Skeletal muscle cell (primary cell): ENCODE data around the gene GRM7.

Experiments used
- DNase-seq: peaks from one replicate; pipeline ENCODE4 v3.0.0-alpha.2; 2010; ENCODE audit warnings: low read depth
- H3K4me3 ChIP-seq: 2 replicates; pipeline ENCODE4 v1.5.1; 2011; ENCODE audit warnings: low read depth, mild to moderate bottlenecking, control low read depth, low read length, moderate library complexity

The GRM7 gene

GRCh38 chr3:7275396-7275795 lies 414.5 kb downstream of the GRM7 start:
- H3K4me3 ChIP-seq = no peak overlapping the region
- DNase-seq = no peak

- DNase-seq = no peak
- no peak overlapping the region for H3K4me3 ChIP-seq
These were observed 419.4 kb downstream of the GRM7 start for GRCh38 chr3:7280318-7280717.

GRCh38 chr3:7282988-7283387 lies 422.1 kb downstream of the GRM7 start:
- no peak for DNase-seq
- H3K4me3 ChIP-seq = no peak overlapping the region

- H3K4me3 ChIP-seq = no peak overlapping the region
- DNase-seq = no peak
These were observed 424.6 kb downstream of the GRM7 start for GRCh38 chr3:7285505-7285904.

GRCh38 chr3:7288133-7288532 lies 427.2 kb downstream of the GRM7 start:
- DNase-seq = no peak
- H3K4me3 ChIP-seq = no peak overlapping the region

GRCh38 chr3:7289121-7289520 lies 428.2 kb downstream of the GRM7 start:
- no peak overlapping the region for H3K4me3 ChIP-seq
- no peak for DNase-seq

- H3K4me3 ChIP-seq = no peak overlapping the region
- no peak for DNase-seq
These were observed 429.3 kb downstream of the GRM7 start for GRCh38 chr3:7290077-7290825.

- DNase-seq = no peak
- no peak overlapping the region for H3K4me3 ChIP-seq
These were observed 431.4 kb downstream of the GRM7 start for GRCh38 chr3:7292362-7292761.

- no peak for DNase-seq
- no peak overlapping the region for H3K4me3 ChIP-seq
These were observed 432.4 kb downstream of the GRM7 start for GRCh38 chr3:7293286-7293685.

GRCh38 chr3:7305561-7305960 lies 444.6 kb downstream of the GRM7 start:
- no peak for DNase-seq
- no peak overlapping the region for H3K4me3 ChIP-seq

GRCh38 chr3:7306901-7307300 lies 446.0 kb downstream of the GRM7 start:
- H3K4me3 ChIP-seq = no peak overlapping the region
- no peak for DNase-seq

- H3K4me3 ChIP-seq = no peak overlapping the region
- DNase-seq = no peak
These were observed 446.5 kb downstream of the GRM7 start for GRCh38 chr3:7307410-7307809.

GRCh38 chr3:7309641-7310102 lies 448.8 kb downstream of the GRM7 start:
- DNase-seq = no peak
- no peak overlapping the region for H3K4me3 ChIP-seq

- no peak for DNase-seq
- no peak overlapping the region for H3K4me3 ChIP-seq
These were observed 454.1 kb downstream of the GRM7 start for GRCh38 chr3:7315037-7315436.

GRCh38 chr3:7322957-7323669 lies 462.2 kb downstream of the GRM7 start:
- DNase-seq = no peak
- no peak overlapping the region for H3K4me3 ChIP-seq

- H3K4me3 ChIP-seq = no peak overlapping the region
- DNase-seq = no peak
These were observed 467.4 kb downstream of the GRM7 start for GRCh38 chr3:7328339-7328738.

GRCh38 chr3:7332696-7333095 lies 471.8 kb downstream of the GRM7 start:
- DNase-seq = no peak
- H3K4me3 ChIP-seq = no peak overlapping the region

- H3K4me3 ChIP-seq = no peak overlapping the region
- DNase-seq = no peak
These were observed 472.2 kb downstream of the GRM7 start for GRCh38 chr3:7333125-7333524.

- no peak for DNase-seq
- H3K4me3 ChIP-seq = no peak overlapping the region
These were observed 479.9 kb downstream of the GRM7 start for GRCh38 chr3:7340795-7341194.

- H3K4me3 ChIP-seq = no peak overlapping the region
- no peak for DNase-seq
These were observed 485.4 kb downstream of the GRM7 start for GRCh38 chr3:7346364-7346763.

GRCh38 chr3:7357101-7357500 lies 496.2 kb downstream of the GRM7 start:
- no peak for DNase-seq
- H3K4me3 ChIP-seq = no peak overlapping the region
